Breast epithelium (tissue), 4 donors: ENCODE measurements around the gene RPS24. TPM values are rescaled to one million over a fixed set of nuclear protein-coding genes. Genes with fewer than 3 reads are reported as not detected.

Experiments used
- DNase-seq, 2 donors: peaks; one replicate each; pipeline ENCODE4 v3.0.0-alpha.2; 2019; ENCODE audit warnings: low spot score in 2 of 2
- H3K27ac ChIP-seq, 2 donors: fragments of 200-600 bp; sonication (generic) in 1 of 2; one replicate each; pipeline ENCODE4 v1.5.1; 2016 to 2019; ENCODE audit warnings: mild to moderate bottlenecking in 1 of 2
- H3K27me3 ChIP-seq, 2 donors: fragments of 200-600 bp; sonication (generic) in 1 of 2; one replicate each; pipeline versions ENCODE4 v1.5.1 to v1.6.0; 2017 to 2019; ENCODE audit warnings: control low read depth in 1 of 2, mild to moderate bottlenecking in 1 of 2
- H3K36me3 ChIP-seq: fragments of 200-600 bp; one replicate; pipeline ENCODE4 v1.5.1; 2019
- H3K4me1 ChIP-seq, 2 donors: fragments of 200-600 bp; sonication (generic); one replicate each; pipeline ENCODE4 v1.5.1; 2016 to 2019; ENCODE audit warnings: control low read depth in 1 of 2
- H3K4me3 ChIP-seq, 3 donors: fragments of 200-600 bp; sonication (generic); 1 replicate in 2 of 3; 2 replicates in 1 of 3; pipeline ENCODE4 v1.5.1; 2016 to 2019; ENCODE audit warnings: mild to moderate bottlenecking in 3 of 3, moderate library complexity in 2 of 3
- H3K9me3 ChIP-seq, 2 donors: fragments of 200-600 bp; sonication (generic) in 1 of 2; one replicate each; pipeline ENCODE4 v1.5.1; 2016 to 2019; ENCODE audit warnings: control low read depth in 1 of 2
- CTCF ChIP-seq, 3 donors: fragments of 450-650 bp; IDR thresholded peaks; one replicate each; pipeline ENCODE4 v1.5.1; 2016 to 2017; ENCODE audit warnings: antibody characterized with exemption in 3 of 3, mild to moderate bottlenecking in 3 of 3, moderate library complexity in 3 of 3
- POLR2A ChIP-seq: fragments of 450-650 bp; IDR thresholded peaks from one replicate; pipeline ENCODE4 v1.6.1; 2016; ENCODE audit warnings: antibody characterized with exemption, mild to moderate bottlenecking, moderate library complexity
- POLR2AphosphoS5 ChIP-seq, 3 donors: sonication (generic); formaldehyde crosslinking; IDR thresholded peaks; one replicate each; pipeline ENCODE4 v1.6.1; 2017; ENCODE audit warnings: antibody characterized with exemption in 3 of 3
- intact Hi-C: fragments of 100-400 bp; cut with DNase I; formaldehyde crosslinking; loops from one replicate; pipeline ENCODE4 v1.15.1; 2023; ENCODE audit warnings: low total_unique reads
- total RNA-seq, 3 donors: library from RNA; depleted of rRNA; stranded (reverse); fragments of >200 nt; gene quantifications; one replicate each; pipeline ENCODE4 v1.1.0, GENCODE V29; 2016

Gene RPS24
- total RNA-seq, 3 donors from 2014 or later, result 2,814 to 3,927 (median 3,251) TPM

DNA sequence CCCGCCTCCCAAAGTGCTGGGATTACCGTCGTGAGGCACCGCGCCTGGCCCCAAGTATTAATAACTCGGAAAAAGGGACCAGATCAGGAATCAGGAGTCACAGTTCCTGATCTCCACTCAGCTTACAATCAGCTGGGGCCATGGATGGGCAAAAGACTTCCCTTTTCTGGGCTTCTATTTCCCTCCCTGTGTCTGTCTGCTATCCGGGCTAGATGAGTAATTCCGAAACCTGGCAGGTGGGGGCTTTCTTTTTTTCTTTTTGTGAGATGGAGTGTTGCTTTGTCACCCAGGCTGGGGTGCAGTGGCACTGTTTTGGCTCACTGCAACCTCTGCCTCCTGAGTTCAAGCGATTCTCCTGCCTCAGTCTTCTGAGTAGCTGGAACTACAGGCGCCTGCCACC lies 11.6 kb downstream of the RPS24 start:
- no peaks in the 10 kb centered on the region for H3K4me1 ChIP-seq
- TF ChIP-seq POLR2A, result no peak
- no peak for TF ChIP-seq CTCF (IDR thresholded peaks at IDR 0.05)
- TF ChIP-seq POLR2AphosphoS5 (IDR thresholded peaks at IDR 0.05), result no peak
- no peaks in the 10 kb centered on the region for H3K27me3 ChIP-seq
- H3K4me3 ChIP-seq, result no peak overlapping the region
- intact Hi-C loops, result loop anchor here (10.0 kb wide), 1 partner anchor 1140 kb away; no protein-coding TSS in a partner anchor
- H3K36me3 ChIP-seq, result peaks cover 5% of the 10 kb centered on the region
- DNase-seq, result no peak
- H3K27ac ChIP-seq, result no peak overlapping the region
- no peaks in the 10 kb centered on the region for H3K9me3 ChIP-seq

GRCh38 chr10:78045856-78046255 lies 12.2 kb downstream of the RPS24 start:
- Histone ChIP-seq H3K4me3 (no peak overlapping the region), H3K4me1 (no peaks in the 10 kb centered on the region), H3K9me3 (no peaks in the 10 kb centered on the region), H3K27ac (no peak overlapping the region), H3K27me3 (no peaks in the 10 kb centered on the region), H3K36me3 (no peaks in the 10 kb centered on the region)
- DNase-seq, result no peak
- intact Hi-C loops, result loop anchor here (10.0 kb wide), 1 partner anchor 1139 kb away; no protein-coding TSS in a partner anchor
- TF ChIP-seq POLR2AphosphoS5 (IDR thresholded peaks at IDR 0.05) (no peak), POLR2A (no peak), CTCF (IDR thresholded peaks at IDR 0.05) (no peak)

DNA sequence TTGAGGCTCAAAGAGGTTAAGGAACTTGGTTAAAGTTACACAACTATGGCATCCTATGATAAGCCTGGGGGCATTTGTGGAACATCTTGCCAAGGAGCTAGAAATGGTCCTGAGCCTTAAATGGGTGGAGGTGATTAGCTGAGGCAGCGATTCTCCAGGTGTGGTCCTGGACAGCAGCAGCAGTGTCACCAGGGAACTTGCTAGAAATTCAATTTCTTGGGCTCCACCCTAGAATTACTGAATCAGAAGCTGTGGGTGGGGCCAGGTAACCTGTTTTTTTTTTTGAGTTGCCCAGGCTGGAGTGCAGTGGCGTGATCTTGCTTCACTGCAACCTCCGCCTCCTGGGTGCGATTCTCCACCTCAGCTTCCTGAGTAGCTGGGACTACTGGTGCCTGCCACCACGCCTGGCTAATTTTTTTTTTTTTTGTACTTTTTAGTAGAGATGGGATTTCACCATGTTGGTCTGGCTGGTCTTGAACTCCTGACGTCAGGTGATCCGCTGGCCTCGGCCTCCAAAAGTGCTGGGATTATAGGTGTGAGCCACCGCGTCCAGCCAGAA lies 13.1 kb downstream of the RPS24 start:
- H3K9me3 ChIP-seq, result no peaks in the 10 kb centered on the region
- no peak overlapping the region for H3K4me3 ChIP-seq
- H3K27me3 ChIP-seq, result no peaks in the 10 kb centered on the region
- H3K27ac ChIP-seq, result no peak overlapping the region
- intact Hi-C loops, result loop anchor here (10.0 kb wide), 1 partner anchor 1138 kb away; no protein-coding TSS in a partner anchor
- H3K36me3 ChIP-seq, result no peaks in the 10 kb centered on the region
- H3K4me1 ChIP-seq, result no peaks in the 10 kb centered on the region
- TF ChIP-seq POLR2AphosphoS5 (IDR thresholded peaks at IDR 0.05), result no peak
- TF ChIP-seq POLR2A, result no peak
- no peak for TF ChIP-seq CTCF (IDR thresholded peaks at IDR 0.05)
- no peak for DNase-seq

DNA sequence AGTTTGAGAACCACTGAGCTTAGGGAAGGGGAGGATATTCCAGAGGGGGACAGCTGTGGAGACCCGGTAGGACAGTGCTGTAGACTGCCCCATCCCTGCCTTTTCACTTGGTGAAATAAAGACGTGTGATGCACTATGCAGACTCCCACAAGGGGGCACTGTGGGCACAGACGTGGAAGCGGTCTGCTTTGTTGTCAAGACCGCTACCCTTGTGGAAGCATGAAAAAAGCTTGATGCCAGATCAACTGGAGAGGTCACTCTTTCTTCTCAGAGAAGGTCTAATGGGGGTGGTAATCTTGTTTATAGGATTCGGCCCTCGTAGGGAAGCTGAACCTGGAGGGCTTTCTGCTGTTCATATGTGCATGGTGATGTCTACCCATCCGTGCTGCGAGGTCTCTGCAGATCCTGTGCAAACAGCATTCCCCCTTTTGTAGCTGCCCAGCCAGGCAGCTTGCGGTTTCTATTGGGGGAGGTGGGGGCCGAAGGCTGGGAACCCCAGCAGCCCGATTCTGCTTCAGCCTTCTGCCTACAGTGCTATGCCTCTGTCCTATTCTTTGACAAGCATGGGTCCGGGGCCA lies 13.7 kb downstream of the RPS24 start:
- H3K4me1 ChIP-seq, result no peaks in the 10 kb centered on the region
- TF ChIP-seq CTCF (IDR thresholded peaks at IDR 0.05), result peak; percentile 62 to 93 (median 91)
- no peak for TF ChIP-seq POLR2A
- peak in 2 of 3 donors; percentile 41 to 45 for TF ChIP-seq POLR2AphosphoS5 (IDR thresholded peaks at IDR 0.05)
- no peaks in the 10 kb centered on the region for H3K36me3 ChIP-seq
- DNase-seq, result peak; percentile 73 to 91
- no peaks in the 10 kb centered on the region for H3K9me3 ChIP-seq
- H3K27ac ChIP-seq, result no peak overlapping the region
- H3K27me3 ChIP-seq, result no peaks in the 10 kb centered on the region
- intact Hi-C loops, result loop anchor here (10.0 kb wide), 1 partner anchor 1137 kb away; no protein-coding TSS in a partner anchor
- H3K4me3 ChIP-seq, result no peak overlapping the region

DNA sequence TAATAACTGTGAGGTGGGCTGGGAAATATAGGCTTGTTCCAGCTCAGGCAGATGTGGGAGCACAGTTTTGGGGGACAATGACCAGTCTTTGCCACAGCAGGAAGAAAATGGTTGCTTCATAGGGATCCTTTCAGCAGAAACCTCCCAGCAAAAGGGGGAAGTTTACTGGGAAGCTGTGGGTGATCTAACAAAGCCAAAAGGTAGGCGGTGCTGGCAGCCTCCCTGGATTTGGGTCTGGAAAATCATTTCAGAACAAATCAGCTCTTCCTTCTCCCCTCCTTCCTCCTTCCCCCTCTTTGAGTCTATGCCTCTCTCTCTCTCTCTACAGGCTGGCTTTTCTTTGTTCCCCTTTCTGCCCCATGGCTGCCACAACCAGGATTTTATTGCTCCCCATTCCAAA lies 16.2 kb downstream of the RPS24 start:
- H3K36me3 ChIP-seq, result no peaks in the 10 kb centered on the region
- no peak overlapping the region for H3K4me3 ChIP-seq
- intact Hi-C loops, result loop anchor here (10.0 kb wide), 2 partner anchors 1135 to 1155 kb away; no protein-coding TSS in a partner anchor
- DNase-seq, result no peak
- H3K27ac ChIP-seq, result no peak overlapping the region
- no peaks in the 10 kb centered on the region for H3K4me1 ChIP-seq
- no peaks in the 10 kb centered on the region for H3K9me3 ChIP-seq
- H3K27me3 ChIP-seq, result no peaks in the 10 kb centered on the region
- TF ChIP-seq POLR2A, result no peak
- TF ChIP-seq POLR2AphosphoS5 (IDR thresholded peaks at IDR 0.05), result no peak
- TF ChIP-seq CTCF (IDR thresholded peaks at IDR 0.05), result no peak
